Right lobe of liver (tissue), 4 donors: ENCODE measurements around the gene WDHD1.

ENCODE experiments used
- POLR2A ChIP-seq: fragments of 450-650 bp; IDR thresholded peaks from one replicate; pipeline ENCODE4 v1.6.1; 2017; ENCODE audit warnings: antibody characterized with exemption, mild to moderate bottlenecking
- TF ChIP-seq, protein P1 (sequence below), 4 donors: fragments of 200-600 bp in 3 of 4; fragments of 450-650 bp in 1 of 4; IDR thresholded peaks; one replicate each; pipeline versions ENCODE4 v1.5.1 to v1.8.0; 2016 to 2022; ENCODE audit warnings: antibody characterized with exemption in 4 of 4, mild to moderate bottlenecking in 2 of 4
- donor health status: DM: no; HTN: no; CAD: no.
- donor health status: DM: no; HTN: no; CAD: no.
- donor health status: DM: no; HTN: yes; CAD: no.

DNA sequence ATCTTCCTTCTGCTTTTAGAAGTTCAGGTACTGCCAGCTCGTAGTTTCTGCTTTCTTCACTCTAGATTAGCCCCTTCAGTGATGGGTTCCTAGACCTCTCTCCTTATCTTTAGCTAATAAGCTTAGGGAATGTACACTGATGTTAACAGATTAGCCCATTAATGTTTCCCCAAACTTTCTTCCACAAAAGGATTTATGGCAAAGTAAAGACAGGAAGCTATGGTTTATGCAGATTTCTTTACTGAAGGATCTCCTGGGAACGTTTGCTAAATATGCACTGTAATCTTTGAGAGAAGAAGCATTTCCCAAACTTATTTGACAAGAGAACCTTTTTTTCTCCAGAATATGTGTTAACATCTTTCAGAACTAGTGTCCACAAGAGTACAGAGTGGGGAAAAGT is 4.3 kb upstream of the WDHD1 start:
- no peak for TF ChIP-seq POLR2A
- TF ChIP-seq, protein P1, sequence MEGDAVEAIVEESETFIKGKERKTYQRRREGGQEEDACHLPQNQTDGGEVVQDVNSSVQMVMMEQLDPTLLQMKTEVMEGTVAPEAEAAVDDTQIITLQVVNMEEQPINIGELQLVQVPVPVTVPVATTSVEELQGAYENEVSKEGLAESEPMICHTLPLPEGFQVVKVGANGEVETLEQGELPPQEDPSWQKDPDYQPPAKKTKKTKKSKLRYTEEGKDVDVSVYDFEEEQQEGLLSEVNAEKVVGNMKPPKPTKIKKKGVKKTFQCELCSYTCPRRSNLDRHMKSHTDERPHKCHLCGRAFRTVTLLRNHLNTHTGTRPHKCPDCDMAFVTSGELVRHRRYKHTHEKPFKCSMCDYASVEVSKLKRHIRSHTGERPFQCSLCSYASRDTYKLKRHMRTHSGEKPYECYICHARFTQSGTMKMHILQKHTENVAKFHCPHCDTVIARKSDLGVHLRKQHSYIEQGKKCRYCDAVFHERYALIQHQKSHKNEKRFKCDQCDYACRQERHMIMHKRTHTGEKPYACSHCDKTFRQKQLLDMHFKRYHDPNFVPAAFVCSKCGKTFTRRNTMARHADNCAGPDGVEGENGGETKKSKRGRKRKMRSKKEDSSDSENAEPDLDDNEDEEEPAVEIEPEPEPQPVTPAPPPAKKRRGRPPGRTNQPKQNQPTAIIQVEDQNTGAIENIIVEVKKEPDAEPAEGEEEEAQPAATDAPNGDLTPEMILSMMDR (IDR thresholded peaks at IDR 0.05), result no peak
